Measurements from ENCODE around the gene ZNF716.

The ZNF716 gene

GRCh38 chr7:57496395-57496794 lies 46.4 kb downstream of the ZNF716 start:
- no peak overlapping the region for H2AFZ ChIP-seq (ENCODE audit: low read depth, low read length)
- H3K27ac ChIP-seq (ENCODE audit: low read length): no peak overlapping the region
- no peak for TF ChIP-seq CTCF (IDR thresholded peaks at IDR 0.05; ENCODE audit: borderline replicate concordance, extremely low read depth, low read length, poor library complexity, severe bottlenecking)
- no peak for TF ChIP-seq EZH2 (IDR thresholded peaks at IDR 0.05; ENCODE audit: borderline replicate concordance, low read depth, low read length, severe bottlenecking)
- H3K4me2 ChIP-seq (ENCODE audit: insufficient read depth, low read length): no peak overlapping the region
- ATAC-seq (ENCODE audit: insufficient read depth, low read depth): no peak
- no peak for DNase-seq
- H3K4me1 ChIP-seq (ENCODE audit: insufficient read depth, low read length): no peaks in the 10 kb centered on the region
- H3K27me3 ChIP-seq (ENCODE audit: insufficient read depth, low read length, poor library complexity): no peaks in the 10 kb centered on the region
- H3K36me3 ChIP-seq (ENCODE audit: insufficient read depth, low read length): no peaks in the 10 kb centered on the region
- peaks cover 36% of the 10 kb centered on the region for H3K9me3 ChIP-seq (ENCODE audit: insufficient read depth, low read length, severe bottlenecking)
- H3K4me3 ChIP-seq (ENCODE audit: low read depth in 1 of 2, low read length in 2 of 2): no peak overlapping the region
- H4K20me1 ChIP-seq (ENCODE audit: insufficient read depth, low read length): no peaks in the 10 kb centered on the region
- H3K9ac ChIP-seq (ENCODE audit: low read depth, low read length): no peak overlapping the region
- no peaks in the 10 kb centered on the region for H3K79me2 ChIP-seq (ENCODE audit: insufficient read depth, low read length)

- no peak overlapping the region for H3K4me3 ChIP-seq (ENCODE audit: low read depth in 1 of 2, low read length in 2 of 2)
- H3K79me2 ChIP-seq (ENCODE audit: insufficient read depth, low read length): no peaks in the 10 kb centered on the region
- ATAC-seq (ENCODE audit: insufficient read depth, low read depth): no peak
- H4K20me1 ChIP-seq (ENCODE audit: insufficient read depth, low read length): no peaks in the 10 kb centered on the region
- TF ChIP-seq CTCF (IDR thresholded peaks at IDR 0.05; ENCODE audit: borderline replicate concordance, extremely low read depth, low read length, poor library complexity, severe bottlenecking) (no peak), EZH2 (IDR thresholded peaks at IDR 0.05; ENCODE audit: borderline replicate concordance, low read depth, low read length, severe bottlenecking) (no peak)
- DNase-seq: no peak
- H3K9ac ChIP-seq (ENCODE audit: low read depth, low read length): no peak overlapping the region
- no peak overlapping the region for H2AFZ ChIP-seq (ENCODE audit: low read depth, low read length)
- no peaks in the 10 kb centered on the region for H3K9me3 ChIP-seq (ENCODE audit: insufficient read depth, low read length, severe bottlenecking)
- no peaks in the 10 kb centered on the region for H3K36me3 ChIP-seq (ENCODE audit: insufficient read depth, low read length)
- no peaks in the 10 kb centered on the region for H3K27me3 ChIP-seq (ENCODE audit: insufficient read depth, low read length, poor library complexity)
- no peaks in the 10 kb centered on the region for H3K4me1 ChIP-seq (ENCODE audit: insufficient read depth, low read length)
- H3K4me2 ChIP-seq (ENCODE audit: insufficient read depth, low read length): no peak overlapping the region
- no peak overlapping the region for H3K27ac ChIP-seq (ENCODE audit: low read length)
Measured at GRCh38 chr7:57505176-57505575, 55.2 kb downstream of the ZNF716 start.
